Neuronal stem cell (in vitro differentiated cells): ENCODE measurements around the gene CMTR2.

ENCODE experiments used
- DNase-seq: peaks from one replicate; pipeline ENCODE4 v3.0.0-alpha.2; 2013; ENCODE audit warnings: low spot score
- H2AFZ ChIP-seq: one replicate; pipeline ENCODE4 v1.6.1; 2013; ENCODE audit warnings: mild to moderate bottlenecking, low read length, inconsistent platforms
- H2AK5ac ChIP-seq: 2 replicates; pipeline ENCODE4 v1.6.1; 2013; ENCODE audit warnings: low read depth, mild to moderate bottlenecking, inconsistent platforms, low read length, moderate library complexity, mixed read lengths
- H2BK120ac ChIP-seq: 2 replicates; pipeline ENCODE4 v1.6.1; 2013; ENCODE audit warnings: low read depth, mild to moderate bottlenecking, inconsistent platforms, low read length, moderate library complexity, mixed read lengths
- H2BK12ac ChIP-seq: one replicate; pipeline ENCODE4 v1.6.1; 2013; ENCODE audit warnings: low read length, inconsistent platforms
- H2BK15ac ChIP-seq: 2 replicates; pipeline ENCODE4 v1.6.1; 2013; ENCODE audit warnings: mild to moderate bottlenecking, low read length, inconsistent platforms, mixed read lengths
- H2BK5ac ChIP-seq: one replicate; pipeline ENCODE4 v1.6.1; 2013; ENCODE audit warnings: inconsistent platforms, mild to moderate bottlenecking, low read length, moderate library complexity
- H3K14ac ChIP-seq: one replicate; pipeline ENCODE4 v1.6.1; 2013; ENCODE audit warnings: low read length, inconsistent platforms
- H3K18ac ChIP-seq: 2 replicates; pipeline ENCODE4 v1.6.1; 2013; ENCODE audit warnings: low read length, inconsistent platforms
- H3K23ac ChIP-seq: 2 replicates; pipeline ENCODE4 v1.6.1; 2013; ENCODE audit warnings: low read depth, mild to moderate bottlenecking, mixed read lengths, low read length, inconsistent platforms; ENCODE audit not compliant: poor library complexity
- H3K27ac ChIP-seq: replicated peaks from 3 replicates; pipeline ENCODE4 v1.5.1; 2013; ENCODE audit warnings: low read length, inconsistent platforms
- H3K27me3 ChIP-seq, 3 experiments: 2 replicates each; pipeline ENCODE4 v1.6.1; 2013; ENCODE audit warnings: low read length in 3 of 3, mild to moderate bottlenecking in 2 of 3, inconsistent platforms in 1 of 3, low read depth in 1 of 3, mixed read lengths in 1 of 3, moderate library complexity in 1 of 3; ENCODE audit not compliant: control insufficient read depth in 3 of 3, insufficient read depth in 3 of 3
- H3K36me3 ChIP-seq, 2 donors: replicated peaks in 1 of 2; 2 replicates each; pipeline ENCODE4 v1.6.1; 2013; ENCODE audit warnings: low read length in 2 of 2; ENCODE audit not compliant: control insufficient read depth in 2 of 2, insufficient read depth in 2 of 2
- H3K4ac ChIP-seq: 2 replicates; pipeline ENCODE4 v1.6.1; 2013; ENCODE audit warnings: inconsistent platforms, mild to moderate bottlenecking, low read length, moderate library complexity
- H3K4me1 ChIP-seq, 2 donors: 1 replicate in 1 of 2; 2 replicates in 1 of 2; pipeline ENCODE4 v1.6.1; 2013; ENCODE audit warnings: low read length in 2 of 2, low read depth in 1 of 2; ENCODE audit not compliant: control insufficient read depth in 2 of 2, insufficient read depth in 1 of 2
- H3K4me2 ChIP-seq: one replicate; pipeline ENCODE4 v1.6.1; 2013; ENCODE audit warnings: mild to moderate bottlenecking, low read length, inconsistent platforms; ENCODE audit not compliant: insufficient read depth, poor library complexity, severe bottlenecking
- H3K4me3 ChIP-seq, 2 donors: 2 replicates each; pipeline ENCODE4 v1.5.1; 2013; ENCODE audit warnings: low read length in 2 of 2, mild to moderate bottlenecking in 2 of 2, inconsistent platforms in 1 of 2, moderate library complexity in 1 of 2
- H3K79me1 ChIP-seq: one replicate; pipeline ENCODE4 v1.6.1; 2013; ENCODE audit warnings: low read depth, mild to moderate bottlenecking, inconsistent platforms, low read length, moderate library complexity
- H3K9ac ChIP-seq: one replicate; pipeline ENCODE4 v1.6.1; 2013; ENCODE audit warnings: mild to moderate bottlenecking, low read depth, low read length, inconsistent platforms; ENCODE audit not compliant: poor library complexity
- H3K9me3 ChIP-seq, 2 donors: replicated peaks in 1 of 2; 2 replicates each; pipeline versions ENCODE3 to v1.6.1; 2013; ENCODE audit warnings: low read length in 2 of 2, mild to moderate bottlenecking in 2 of 2, inconsistent platforms in 1 of 2, low read depth in 1 of 2, mixed read lengths in 1 of 2, moderate library complexity in 1 of 2; ENCODE audit not compliant: control insufficient read depth in 2 of 2, insufficient read depth in 1 of 2
- H4K8ac ChIP-seq: one replicate; pipeline ENCODE4 v1.6.1; 2013; ENCODE audit warnings: low read depth, mild to moderate bottlenecking, inconsistent platforms, low read length, moderate library complexity
- H4K91ac ChIP-seq: one replicate; pipeline ENCODE4 v1.6.1; 2013; ENCODE audit warnings: low read length, low read depth, mild to moderate bottlenecking, inconsistent platforms; ENCODE audit not compliant: poor library complexity
- WGBS, 2 donors: extraction: QIAGEN DNeasy Blood & Tissue Kit; methylation state at CpG; one replicate each; pipeline ENCODE4 v1.1.7; 2013; ENCODE audit warnings: missing lambda C conversion rate in 2 of 2, mixed read lengths in 1 of 2; ENCODE audit not compliant: insufficient read length in 2 of 2, insufficient replicate concordance in 1 of 2; ENCODE audit errors: extremely low coverage in 2 of 2; 5-methylcytosine and 5-hydroxymethylcytosine counted together

The CMTR2 gene

DNA sequence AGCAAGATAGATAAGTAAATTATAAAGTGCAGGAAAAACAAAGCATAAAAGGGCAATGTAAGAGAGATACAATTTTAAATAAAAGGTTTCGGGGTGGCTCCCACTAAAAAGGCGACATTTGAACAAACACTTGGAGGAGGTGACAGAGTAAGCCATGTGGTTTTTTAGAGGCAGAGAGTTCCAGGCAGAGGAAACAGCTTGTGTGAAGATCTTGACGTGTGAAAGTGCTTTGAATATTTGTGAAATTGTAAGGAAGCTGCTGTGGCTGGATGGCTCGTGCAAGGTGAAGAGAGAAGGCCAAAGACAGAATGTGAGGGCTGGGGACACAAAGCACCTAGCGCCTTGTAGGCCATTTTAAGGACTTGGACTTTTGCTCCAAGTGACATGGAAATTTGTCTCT, 30.1 kb downstream of the CMTR2 start:
- no peak overlapping the region for H2BK120ac ChIP-seq
- no peak overlapping the region for H3K4me3 ChIP-seq
- H3K23ac ChIP-seq, result no peak overlapping the region
- H3K9me3 ChIP-seq, result no peaks in the 10 kb centered on the region
- no peak overlapping the region for H2AK5ac ChIP-seq
- no peak overlapping the region for H3K14ac ChIP-seq
- no peak overlapping the region for H2BK5ac ChIP-seq
- WGBS, 2 donors, result no CpG with 5 or more reads among the region's 5 CpGs
- no peak for DNase-seq
- no peak overlapping the region for H2AFZ ChIP-seq
- H4K91ac ChIP-seq, result no peak overlapping the region
- no peak overlapping the region for H4K8ac ChIP-seq
- H3K4ac ChIP-seq, result no peak overlapping the region
- peaks cover 6 to 14% of the 10 kb centered on the region in 2 donors for H3K4me1 ChIP-seq
- H3K4me2 ChIP-seq, result no peak overlapping the region
- H3K79me1 ChIP-seq, result no peaks in the 10 kb centered on the region
- H2BK12ac ChIP-seq, result no peak overlapping the region
- H3K18ac ChIP-seq, result no peak overlapping the region
- no peak overlapping the region for H3K27ac ChIP-seq
- H2BK15ac ChIP-seq, result no peak overlapping the region
- H3K27me3 ChIP-seq, result peaks cover 0 to 8% (median 0%) of the 10 kb centered on the region in 3 experiments
- no peak overlapping the region for H3K9ac ChIP-seq
- H3K36me3 ChIP-seq, result no peaks in the 10 kb centered on the region

DNA sequence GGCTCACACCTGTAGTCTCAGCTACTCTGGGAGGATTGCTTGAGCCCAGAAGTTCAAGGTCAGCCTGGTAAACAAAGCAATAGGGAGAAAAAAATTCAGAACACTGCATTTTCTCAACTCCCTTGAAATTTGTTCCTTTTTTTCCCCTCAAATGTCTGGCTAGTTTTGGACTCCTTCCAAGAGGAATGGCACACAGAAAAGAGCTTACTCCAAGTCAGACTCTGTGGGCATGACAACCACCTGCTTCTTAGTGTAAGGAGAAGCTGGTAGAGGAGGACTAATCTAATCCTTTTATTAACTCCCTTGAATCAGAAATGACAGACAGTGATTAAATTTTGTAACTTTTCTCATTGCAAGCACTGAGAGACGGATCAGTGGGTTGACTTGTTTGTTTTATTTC, 30.8 kb downstream of the CMTR2 start:
- Histone ChIP-seq H3K14ac (no peak overlapping the region), H3K27me3 (peaks cover 0 to 8% (median 0%) of the 10 kb centered on the region in 3 experiments), H2BK5ac (no peak overlapping the region), H3K4ac (no peak overlapping the region), H4K91ac (no peak overlapping the region), H3K27ac (no peak overlapping the region), H2BK120ac (no peak overlapping the region), H2BK15ac (no peak overlapping the region), H3K9me3 (no peaks in the 10 kb centered on the region), H3K4me3 (no peak overlapping the region), H3K18ac (no peak overlapping the region), H3K36me3 (no peaks in the 10 kb centered on the region), H4K8ac (no peak overlapping the region), H2BK12ac (no peak overlapping the region), H3K79me1 (no peaks in the 10 kb centered on the region), H3K23ac (no peak overlapping the region), H2AK5ac (no peak overlapping the region), H3K9ac (no peak overlapping the region), H3K4me1 (peaks cover 6 to 14% of the 10 kb centered on the region in 2 donors), H2AFZ (no peak overlapping the region), H3K4me2 (no peak overlapping the region)
- no CpG with 5 or more reads among the region's 1 CpG for WGBS, 2 donors
- DNase-seq, result no peak

DNA sequence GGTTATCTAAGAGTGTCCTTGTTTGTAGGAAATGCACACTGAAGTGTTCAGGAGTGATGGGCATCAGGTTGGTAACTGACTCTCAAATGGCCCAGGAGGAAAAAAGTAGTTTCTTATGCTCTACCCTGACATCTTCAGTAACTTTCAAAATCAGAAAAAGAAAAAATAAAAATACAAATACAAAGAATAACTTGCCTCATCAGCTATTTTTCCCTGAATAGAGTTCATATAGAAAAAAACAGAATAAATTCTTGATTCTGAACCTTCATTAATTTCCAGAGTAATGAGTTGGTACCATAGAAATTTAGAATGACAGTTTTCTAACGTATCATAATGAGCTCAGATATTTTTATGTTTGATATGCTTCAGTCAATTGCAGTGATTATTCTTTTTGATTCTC, 31.4 kb downstream of the CMTR2 start:
- H4K8ac ChIP-seq, result no peak overlapping the region
- H3K36me3 ChIP-seq, result no peaks in the 10 kb centered on the region
- H3K4me2 ChIP-seq, result no peak overlapping the region
- no peak overlapping the region for H3K4ac ChIP-seq
- no peak overlapping the region for H2AFZ ChIP-seq
- no peaks in the 10 kb centered on the region for H3K9me3 ChIP-seq
- H3K27ac ChIP-seq, result no peak overlapping the region
- no peak overlapping the region for H2AK5ac ChIP-seq
- H3K4me3 ChIP-seq, result no peak overlapping the region
- H3K18ac ChIP-seq, result no peak overlapping the region
- H2BK15ac ChIP-seq, result no peak overlapping the region
- H3K27me3 ChIP-seq, result peaks cover 0 to 8% (median 0%) of the 10 kb centered on the region in 3 experiments
- H3K23ac ChIP-seq, result no peak overlapping the region
- no peak overlapping the region for H3K14ac ChIP-seq
- no peak overlapping the region for H2BK5ac ChIP-seq
- H2BK12ac ChIP-seq, result no peak overlapping the region
- H3K9ac ChIP-seq, result no peak overlapping the region
- H4K91ac ChIP-seq, result no peak overlapping the region
- no peaks in the 10 kb centered on the region for H3K79me1 ChIP-seq
- H2BK120ac ChIP-seq, result no peak overlapping the region
- peaks cover 6 to 14% of the 10 kb centered on the region in 2 donors for H3K4me1 ChIP-seq
- WGBS, 2 donors, result no CpG with 5 or more reads among the region's 1 CpG
- no peak for DNase-seq

DNA sequence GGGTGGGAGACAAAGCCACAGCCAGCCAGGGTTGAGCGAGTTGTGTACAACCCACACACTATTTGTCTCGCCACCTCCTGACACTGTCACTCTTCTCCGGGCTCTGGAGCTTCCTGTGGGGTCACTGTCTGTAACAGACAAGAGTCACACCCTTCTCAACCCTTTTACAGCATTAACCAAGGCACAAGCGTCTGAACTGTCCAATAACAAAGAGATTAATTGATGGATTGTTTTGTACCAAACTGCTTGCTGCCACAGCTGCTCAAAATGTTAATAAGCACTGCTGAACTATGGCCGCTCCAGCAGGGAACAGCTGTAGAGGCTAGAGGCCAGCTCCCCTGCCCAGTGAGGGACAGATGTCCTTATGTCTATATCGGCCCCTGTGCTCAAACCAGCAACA, 33.5 kb downstream of the CMTR2 start:
- Histone ChIP-seq H3K4ac (no peak overlapping the region), H3K4me3 (peak overlapping the region in 1 of 2 donors; percentile 17), H2BK15ac (no peak overlapping the region), H2AK5ac (no peak overlapping the region), H3K23ac (no peak overlapping the region), H3K27ac (no peak overlapping the region), H3K4me1 (peaks cover 6 to 15% of the 10 kb centered on the region in 2 donors), H3K79me1 (no peaks in the 10 kb centered on the region), H3K4me2 (no peak overlapping the region), H3K36me3 (no peaks in the 10 kb centered on the region), H3K14ac (no peak overlapping the region), H3K18ac (no peak overlapping the region), H2AFZ (peak overlapping the region; percentile 77), H4K91ac (no peak overlapping the region), H4K8ac (no peak overlapping the region), H2BK120ac (no peak overlapping the region), H3K27me3 (peaks cover 0 to 8% (median 0%) of the 10 kb centered on the region in 3 experiments), H2BK5ac (no peak overlapping the region), H3K9ac (no peak overlapping the region), H2BK12ac (no peak overlapping the region), H3K9me3 (no peaks in the 10 kb centered on the region)
- WGBS, 2 donors, result no CpG with 5 or more reads among the region's 6 CpGs
- no peak for DNase-seq
